ENCODE results near the gene OR52M1.

Gene OR52M1

GRCh38 chr11:4565371-4565770 lies 20.4 kb downstream of the OR52M1 start:
- FAIRE-seq (no peak), DNase-seq (ENCODE audit: low spot score) (no peak)

- FAIRE-seq (no peak), DNase-seq (ENCODE audit: low spot score) (no peak)
These were observed 24.1 kb downstream of the OR52M1 start for GRCh38 chr11:4569075-4569474.

GRCh38 chr11:4576880-4577279 lies 31.9 kb downstream of the OR52M1 start:
- FAIRE-seq: no peak
- DNase-seq (ENCODE audit: low spot score): no peak

- no peak for FAIRE-seq
- DNase-seq (ENCODE audit: low spot score): no peak
These were observed 32.8 kb downstream of the OR52M1 start for GRCh38 chr11:4577761-4578160.

- DNase-seq (ENCODE audit: low spot score) (no peak), FAIRE-seq (no peak)
These were observed 33.6 kb downstream of the OR52M1 start for GRCh38 chr11:4578624-4579023.

GRCh38 chr11:4580124-4580523 lies 35.1 kb downstream of the OR52M1 start:
- no peak for FAIRE-seq
- no peak for DNase-seq (ENCODE audit: low spot score)

- FAIRE-seq (no peak), DNase-seq (ENCODE audit: low spot score) (no peak)
These were observed 36.5 kb downstream of the OR52M1 start, which contains the start of gene OR52I2 for GRCh38 chr11:4581443-4581842. Gene OR52I2 (plus strand): TSS chr11:4581743.

- DNase-seq (ENCODE audit: low spot score) (no peak), FAIRE-seq (no peak)
These were observed 44.0 kb downstream of the OR52M1 start for GRCh38 chr11:4589017-4589416.

GRCh38 chr11:4593739-4594138 lies 48.7 kb downstream of the OR52M1 start, which contains the start of gene OR52I1:
Gene OR52I1 (plus strand): TSS chr11:4594039. CDS start chr11:4594039, 0 bp downstream.
- FAIRE-seq: no peak

More at GRCh38 chr11:4593739-4594138, 48.7 kb downstream of the OR52M1 start, which contains the start of gene OR52I1:
- no peak for DNase-seq (ENCODE audit: low spot score)

All from RCC 7860 (cell line).